NCI-H774 (cell line): Measurements from ENCODE around the gene HBS1L.
"Not testable (repeated sequence)": the region's sequence is repeated elsewhere in the genome, so short reads cannot be mapped to it uniquely, and the experiment has no call there.

Experiments used
- DNase-seq: peaks from one replicate; lab custom pipeline; 2025; lab: John Stamatoyannopoulos, UW

HBS1L gene

DNA sequence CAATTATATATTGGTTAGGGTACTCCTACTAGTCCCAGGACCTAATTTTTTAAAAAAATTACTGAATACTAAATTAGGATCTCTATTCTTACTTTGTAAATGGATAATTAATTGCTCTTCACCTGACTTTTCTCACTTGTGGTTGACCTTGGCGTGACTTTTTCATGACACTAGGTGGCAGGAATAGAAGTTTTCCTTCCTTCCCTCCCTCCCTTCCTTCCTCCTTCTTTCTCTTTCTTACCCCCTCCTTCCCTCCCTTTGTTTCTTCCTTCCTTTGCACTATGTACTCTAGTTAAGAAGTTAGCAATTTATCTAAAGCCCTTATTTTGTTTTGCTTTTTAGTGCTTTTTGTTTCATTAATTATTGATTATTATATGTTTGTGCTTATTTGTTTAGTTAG lies 20.4 kb upstream of the HBS1L start:
- DNase-seq, result no peak

DNA sequence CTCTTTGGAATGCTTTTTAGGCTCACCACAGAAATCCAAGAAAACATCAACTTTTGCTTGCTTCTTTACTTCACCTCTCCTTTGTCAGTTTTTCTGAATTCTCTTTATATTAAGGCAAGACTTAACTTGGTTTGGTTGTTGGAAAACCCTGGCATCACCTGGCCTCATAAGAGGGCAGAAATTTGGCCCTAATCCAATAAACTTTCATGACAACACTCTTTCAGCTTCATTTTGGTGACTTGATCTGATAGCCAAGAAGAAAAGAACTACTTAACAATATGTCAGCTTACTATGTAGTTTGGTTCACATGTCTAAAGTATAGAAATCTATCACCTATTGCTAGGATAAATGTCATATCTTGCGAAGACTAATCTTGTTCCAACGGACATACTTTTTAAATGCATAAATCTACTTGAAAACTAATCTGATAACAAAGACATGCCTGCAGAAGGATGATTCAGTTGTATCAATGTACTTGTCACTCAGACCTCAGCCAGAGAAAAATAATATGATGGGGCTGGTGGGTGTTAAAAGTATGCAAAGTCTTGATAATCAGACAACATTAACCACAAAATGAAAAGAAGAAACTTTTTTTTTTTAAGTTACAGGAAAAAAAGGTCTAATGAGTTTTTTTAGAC lies 19.3 kb upstream of the HBS1L start:
- no peak for DNase-seq

- DNase-seq, result no peak
Measured at GRCh38 chr6:135073217-135073616, 18.6 kb upstream of the HBS1L start.

DNA sequence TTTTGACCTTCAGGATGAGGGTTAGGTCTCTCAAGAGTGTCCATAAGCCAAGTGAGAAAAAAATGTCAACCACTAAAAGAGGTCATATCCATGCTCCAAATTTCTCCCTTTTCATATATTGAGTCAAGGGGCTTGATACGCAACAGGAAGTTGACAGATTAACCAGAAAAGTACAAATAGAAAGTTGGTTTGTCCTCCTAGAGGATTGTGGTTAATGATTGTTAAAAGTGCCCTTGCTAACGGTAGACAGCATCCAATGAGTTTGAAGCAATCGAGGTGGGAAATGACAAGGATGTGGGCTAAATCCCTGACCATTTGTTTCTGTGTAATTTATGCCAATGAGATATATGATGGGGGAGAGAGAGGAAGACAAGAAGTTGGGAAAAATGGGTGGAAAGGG lies 18.1 kb upstream of the HBS1L start:
- DNase-seq, result no peak

DNA sequence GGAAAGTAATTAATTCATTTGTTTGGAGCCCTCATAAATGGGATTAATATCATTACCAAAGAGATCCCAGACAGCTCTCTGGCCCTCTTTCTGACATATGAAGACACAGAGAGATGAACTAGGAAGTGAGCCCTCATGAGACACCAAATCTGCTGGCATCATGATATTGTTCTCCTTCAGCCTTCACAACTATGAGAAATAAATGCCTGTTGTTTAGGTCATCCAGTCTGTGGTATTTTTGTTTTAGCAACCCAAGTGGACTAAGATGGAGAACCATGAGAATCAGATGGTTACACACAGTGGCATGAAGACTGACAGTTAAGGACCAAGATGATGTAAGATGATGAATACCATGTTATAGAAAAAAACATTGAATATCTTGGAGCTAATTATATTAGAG lies 16.9 kb upstream of the HBS1L start:
- DNase-seq, result no peak

- DNase-seq, result no peak
Measured at GRCh38 chr6:135067911-135068310, 13.3 kb upstream of the HBS1L start.

- DNase-seq, result no peak
Measured at GRCh38 chr6:135066806-135067205, 12.2 kb upstream of the HBS1L start.

- no peak for DNase-seq
Measured at GRCh38 chr6:135066397-135066796, 11.8 kb upstream of the HBS1L start.

DNA sequence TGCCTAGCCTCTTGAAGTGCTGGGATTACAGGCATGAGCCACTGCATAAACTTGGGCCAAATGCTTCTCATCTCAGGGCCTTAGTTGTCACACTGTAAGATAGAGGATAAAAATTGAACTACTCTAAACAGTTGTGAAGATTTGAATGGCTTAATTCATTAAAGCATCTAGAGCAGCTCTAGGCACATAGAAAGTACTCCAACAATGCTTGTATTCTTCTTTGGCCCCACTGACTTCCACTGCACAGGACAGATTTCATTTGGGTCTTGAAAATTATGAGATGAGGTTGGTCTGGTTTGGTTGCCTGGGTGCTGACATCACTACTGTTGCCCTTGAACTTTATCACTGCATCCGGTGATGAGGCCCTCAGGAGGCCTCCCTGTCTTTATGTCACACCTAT lies 10.0 kb upstream of the HBS1L start:
- no peak for DNase-seq

DNA sequence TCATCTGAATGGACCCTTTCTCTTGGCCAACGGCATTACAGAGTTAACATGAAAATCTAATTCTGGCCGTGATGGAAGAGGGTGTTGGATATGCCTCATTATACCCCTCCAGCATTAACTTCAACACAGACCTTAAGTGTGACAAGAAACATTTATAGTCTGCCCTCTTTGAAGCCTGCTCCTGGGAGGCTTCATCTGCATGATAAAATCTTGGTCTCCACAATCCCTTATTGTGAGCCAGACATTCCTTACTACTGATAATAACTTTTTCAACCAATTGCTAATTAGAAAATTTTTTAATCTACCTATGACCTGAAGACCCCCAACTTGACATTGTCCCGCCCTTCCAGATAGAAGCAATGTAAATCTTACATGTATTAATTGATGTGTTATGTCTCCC lies 9.3 kb upstream of the HBS1L start:
- DNase-seq, result no peak

GRCh38 chr6:135062735-135063134 lies 8.1 kb upstream of the HBS1L start:
- DNase-seq, result no peak

- no peak for DNase-seq
Measured at GRCh38 chr6:135060076-135060475, 5.5 kb upstream of the HBS1L start.

GRCh38 chr6:135058299-135058698 lies 3.7 kb upstream of the HBS1L start:
- not testable (repeated sequence) for DNase-seq

GRCh38 chr6:135056632-135057031 lies 2.0 kb upstream of the HBS1L start:
- no peak for DNase-seq

DNA sequence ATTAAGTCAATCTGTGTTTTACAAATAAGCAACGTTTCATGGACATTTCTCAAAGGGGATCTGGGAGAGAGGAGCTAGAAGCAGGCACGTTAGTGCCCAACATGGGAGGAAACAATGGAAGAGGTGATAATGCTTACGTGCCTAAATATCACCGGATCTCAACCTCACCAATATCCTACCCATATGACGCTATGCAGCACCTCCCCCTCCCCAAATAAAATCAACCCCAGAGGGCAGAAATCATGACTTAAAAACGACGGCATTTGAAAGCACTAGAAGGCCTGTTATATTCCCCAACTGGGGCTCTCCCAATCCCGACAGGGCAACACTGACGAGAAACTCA lies 425 bp downstream of the HBS1L start:
- DNase-seq, result no peak

GRCh38 chr6:135053406-135053805 lies 1.2 kb downstream of the HBS1L start:
- DNase-seq, result no peak

GRCh38 chr6:135052939-135053338 lies 1.7 kb downstream of the HBS1L start:
- no peak for DNase-seq

- DNase-seq, result no peak
Measured at GRCh38 chr6:135048915-135049314, 5.7 kb downstream of the HBS1L start.

DNA sequence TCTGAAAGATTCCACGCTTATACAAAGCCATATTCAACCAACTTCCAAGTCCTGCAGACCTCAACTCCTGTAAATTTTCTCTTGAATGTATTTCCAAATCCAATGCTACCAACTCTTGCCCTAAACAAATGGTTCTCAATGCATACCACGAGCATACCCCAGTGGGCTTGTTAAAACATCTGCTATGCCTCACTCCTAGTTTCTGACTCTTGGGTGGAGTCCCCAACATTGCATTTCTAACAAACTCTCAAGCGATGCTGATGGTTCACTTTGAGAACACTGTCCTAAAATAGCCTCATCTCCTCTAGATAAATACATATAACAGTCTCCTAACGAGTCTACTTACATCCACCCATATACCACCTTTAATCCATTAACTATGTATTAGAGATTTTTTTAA lies 7.3 kb downstream of the HBS1L start:
- no peak for DNase-seq

DNA sequence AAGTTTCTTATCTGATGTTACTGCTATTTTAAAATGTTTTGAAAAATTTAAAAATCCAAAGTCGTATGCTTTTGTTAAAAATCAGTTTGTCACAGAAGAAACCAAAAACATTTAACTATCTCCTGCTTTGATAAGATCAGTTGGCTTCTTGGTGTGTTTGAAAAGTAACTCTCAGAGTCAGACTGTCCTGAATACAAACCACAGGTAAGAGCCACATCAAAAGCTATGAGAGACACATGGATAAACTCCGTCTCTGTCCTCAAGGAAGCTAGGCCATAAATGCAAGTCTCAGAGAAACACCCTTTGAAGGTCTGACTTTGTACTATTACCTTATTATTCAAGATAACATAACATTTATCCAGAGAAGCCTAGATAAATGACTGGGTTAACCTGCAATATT lies 7.7 kb downstream of the HBS1L start:
- DNase-seq, result no peak

DNA sequence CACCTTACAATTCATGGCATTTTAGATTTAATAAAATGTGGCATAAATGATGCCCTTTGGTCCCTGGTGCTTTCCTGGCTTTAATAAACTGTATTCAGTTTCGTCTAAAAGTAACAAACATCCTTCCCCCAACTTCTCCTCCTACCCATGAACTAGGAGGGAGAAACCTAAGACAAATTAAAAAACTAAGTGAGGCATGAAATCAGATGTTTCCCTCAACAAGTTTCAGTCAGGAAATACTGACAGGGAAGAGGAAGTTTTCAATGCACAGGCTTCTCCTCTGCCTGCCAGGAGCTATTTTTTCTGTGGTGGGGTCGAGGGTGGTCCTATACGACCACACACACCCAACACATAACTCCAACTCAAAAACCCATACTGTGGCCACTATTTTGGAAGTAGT lies 10.0 kb downstream of the HBS1L start:
- no peak for DNase-seq

GRCh38 chr6:135043846-135044245 lies 10.8 kb downstream of the HBS1L start:
- no peak for DNase-seq

- no peak for DNase-seq
Measured at GRCh38 chr6:135043364-135043763, 11.3 kb downstream of the HBS1L start.

- no peak for DNase-seq
Measured at GRCh38 chr6:135038335-135038734, 16.3 kb downstream of the HBS1L start.

DNA sequence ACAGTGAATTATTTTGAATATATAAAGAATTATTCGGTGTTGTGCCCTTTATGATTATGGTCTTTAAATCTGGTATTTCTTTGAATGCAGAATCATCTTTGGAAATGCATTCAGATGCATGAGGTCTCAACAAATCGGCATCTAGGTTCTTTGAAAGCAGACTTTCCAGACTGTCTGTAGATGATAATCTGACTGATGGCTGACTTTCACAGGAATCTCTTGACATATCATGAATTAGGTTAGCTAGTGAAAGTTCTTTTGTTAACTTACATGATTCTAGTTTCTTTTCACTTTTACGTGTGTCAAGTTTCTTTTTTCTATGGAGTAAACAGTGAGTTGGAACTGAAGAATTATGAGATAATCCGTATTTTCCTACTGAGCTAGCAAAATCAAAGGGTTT lies 17.1 kb downstream of the HBS1L start:
- no peak for DNase-seq
